ENCODE results near the gene PRKCE. TPM values are rescaled to one million over a fixed set of nuclear protein-coding genes. Genes with fewer than 3 reads are reported as not detected.
A peak's percentile ranks its signal among the peaks of the same experiment; 100 is the strongest.

PRKCE gene
- total and polyA plus RNA-seq, 2 experiments from 2014 or later = 9.6 to 11.9 TPM

DNA sequence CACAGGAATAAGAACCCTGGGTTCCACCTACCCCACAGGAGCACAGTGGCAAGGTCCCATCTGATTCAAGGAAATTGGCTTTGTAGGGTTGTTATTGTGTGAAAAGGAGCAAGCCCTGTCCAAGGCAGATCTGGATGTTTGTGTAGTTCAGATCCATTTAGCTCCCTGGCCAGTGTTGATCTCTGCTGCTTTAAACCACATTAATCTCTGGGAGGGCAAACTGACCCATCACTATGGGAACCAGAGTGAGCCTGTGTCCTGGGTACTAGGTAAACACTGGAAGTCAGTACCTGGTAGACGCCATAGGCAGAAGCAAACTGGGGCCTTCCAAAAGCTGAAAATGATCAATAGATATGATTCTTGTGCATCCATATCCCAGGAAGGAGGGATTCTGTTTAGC, 374.2 kb downstream of the PRKCE start:
- Histone ChIP-seq H3K27ac (peak overlapping the region; percentile 65), H2AFZ (no peak overlapping the region), H3K79me2 (no peaks in the 10 kb centered on the region), H3K9me2 (replicated peaks; ENCODE audit: insufficient read depth) (no peaks in the 10 kb centered on the region), H3K4me1 (ENCODE audit: insufficient read depth) (no peaks in the 10 kb centered on the region), H3K27me3 (no peaks in the 10 kb centered on the region), H4K20me1 (ENCODE audit: insufficient read depth, poor library complexity, severe bottlenecking) (no peaks in the 10 kb centered on the region), H3K4me2 (no peak overlapping the region), H3K4me3 (no peak overlapping the region), H3K9me3 (ENCODE audit: low read depth) (no peaks in the 10 kb centered on the region), H3K36me3 (replicated peaks; ENCODE audit: insufficient read depth, low read depth) (no peaks in the 10 kb centered on the region)
- DNase-seq (ENCODE audit: low spot score) = no peak
- 59% methylated on average over 1 of the region's 1 CpG for WGBS (ENCODE audit: low lambda C conversion rate, missing lambda C conversion rate)
- TF ChIP-seq, protein P1, sequence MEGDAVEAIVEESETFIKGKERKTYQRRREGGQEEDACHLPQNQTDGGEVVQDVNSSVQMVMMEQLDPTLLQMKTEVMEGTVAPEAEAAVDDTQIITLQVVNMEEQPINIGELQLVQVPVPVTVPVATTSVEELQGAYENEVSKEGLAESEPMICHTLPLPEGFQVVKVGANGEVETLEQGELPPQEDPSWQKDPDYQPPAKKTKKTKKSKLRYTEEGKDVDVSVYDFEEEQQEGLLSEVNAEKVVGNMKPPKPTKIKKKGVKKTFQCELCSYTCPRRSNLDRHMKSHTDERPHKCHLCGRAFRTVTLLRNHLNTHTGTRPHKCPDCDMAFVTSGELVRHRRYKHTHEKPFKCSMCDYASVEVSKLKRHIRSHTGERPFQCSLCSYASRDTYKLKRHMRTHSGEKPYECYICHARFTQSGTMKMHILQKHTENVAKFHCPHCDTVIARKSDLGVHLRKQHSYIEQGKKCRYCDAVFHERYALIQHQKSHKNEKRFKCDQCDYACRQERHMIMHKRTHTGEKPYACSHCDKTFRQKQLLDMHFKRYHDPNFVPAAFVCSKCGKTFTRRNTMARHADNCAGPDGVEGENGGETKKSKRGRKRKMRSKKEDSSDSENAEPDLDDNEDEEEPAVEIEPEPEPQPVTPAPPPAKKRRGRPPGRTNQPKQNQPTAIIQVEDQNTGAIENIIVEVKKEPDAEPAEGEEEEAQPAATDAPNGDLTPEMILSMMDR (IDR thresholded peaks at IDR 0.05; ENCODE audit: poor library complexity) = no peak
- TF ChIP-seq EZH2phosphoT487 (IDR thresholded peaks at IDR 0.05; ENCODE audit: low read depth, severe bottlenecking, unreplicated experiment) (no peak), EZH2 (IDR thresholded peaks at IDR 0.05; ENCODE audit: borderline replicate concordance) (no peak)

DNA sequence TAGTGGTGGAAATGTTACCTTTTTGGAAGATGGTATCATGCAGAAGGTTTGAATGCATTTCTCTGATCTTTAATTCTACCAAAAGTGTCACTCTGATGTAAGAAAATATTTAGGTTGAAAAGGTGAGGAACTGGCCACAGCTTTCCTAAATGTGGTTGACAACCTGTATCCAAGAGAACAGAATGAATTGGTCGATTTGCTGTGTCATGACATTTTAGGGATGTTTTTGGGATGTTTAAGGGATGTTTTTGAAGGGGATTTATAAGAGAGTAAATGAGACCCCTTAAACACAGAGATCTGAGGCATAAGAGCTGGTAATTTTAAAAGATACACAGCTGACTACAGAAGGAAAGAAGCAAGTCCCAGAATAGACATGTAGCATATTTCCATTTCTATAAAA, 375.0 kb downstream of the PRKCE start:
- no peak overlapping the region for H3K27ac ChIP-seq
- no peak for DNase-seq (ENCODE audit: low spot score)
- no peaks in the 10 kb centered on the region for H3K36me3 ChIP-seq (replicated peaks; ENCODE audit: insufficient read depth, low read depth)
- WGBS (ENCODE audit: low lambda C conversion rate, missing lambda C conversion rate) = 97% methylated on average over 1 of the region's 1 CpG
- no peaks in the 10 kb centered on the region for H3K27me3 ChIP-seq
- no peak overlapping the region for H2AFZ ChIP-seq
- H3K9me2 ChIP-seq (replicated peaks; ENCODE audit: insufficient read depth) = no peaks in the 10 kb centered on the region
- no peaks in the 10 kb centered on the region for H3K79me2 ChIP-seq
- no peaks in the 10 kb centered on the region for H4K20me1 ChIP-seq (ENCODE audit: insufficient read depth, poor library complexity, severe bottlenecking)
- no peaks in the 10 kb centered on the region for H3K4me1 ChIP-seq (ENCODE audit: insufficient read depth)
- no peak for TF ChIP-seq EZH2phosphoT487 (IDR thresholded peaks at IDR 0.05; ENCODE audit: low read depth, severe bottlenecking, unreplicated experiment)
- no peak for TF ChIP-seq EZH2 (IDR thresholded peaks at IDR 0.05; ENCODE audit: borderline replicate concordance)
- TF ChIP-seq, protein P1 (IDR thresholded peaks at IDR 0.05; ENCODE audit: poor library complexity) = no peak
- H3K4me2 ChIP-seq = no peak overlapping the region
- H3K4me3 ChIP-seq = no peak overlapping the region
- no peaks in the 10 kb centered on the region for H3K9me3 ChIP-seq (ENCODE audit: low read depth)

DNA sequence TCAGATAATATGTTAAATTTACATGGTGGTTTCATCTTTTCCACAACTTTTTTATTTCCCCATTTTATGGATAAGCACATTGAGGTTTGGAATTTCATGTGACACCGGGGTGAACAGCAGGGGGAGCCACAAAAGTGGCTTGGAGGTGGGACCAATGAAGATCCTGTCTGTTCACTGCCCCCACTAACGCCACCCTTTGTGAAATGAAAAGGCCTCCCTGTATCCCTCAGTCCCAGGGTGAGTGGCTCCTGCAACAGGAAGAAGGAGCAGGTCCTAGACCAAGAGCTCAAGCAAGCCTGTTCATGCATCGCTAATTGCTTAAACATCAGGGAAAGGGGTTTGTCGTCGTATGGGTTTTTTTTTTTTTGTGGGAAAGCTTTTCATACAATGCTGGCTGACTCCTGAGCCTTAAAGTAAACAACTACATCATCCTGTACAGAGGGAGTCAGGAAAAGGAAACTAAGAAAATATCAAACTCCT, 377.9 kb downstream of the PRKCE start:
- TF ChIP-seq EZH2 (IDR thresholded peaks at IDR 0.05; ENCODE audit: borderline replicate concordance) (no peak), EZH2phosphoT487 (IDR thresholded peaks at IDR 0.05; ENCODE audit: low read depth, severe bottlenecking, unreplicated experiment) (no peak)
- TF ChIP-seq, protein P1 (IDR thresholded peaks at IDR 0.05; ENCODE audit: poor library complexity) = no peak
- no peaks in the 10 kb centered on the region for H3K36me3 ChIP-seq (replicated peaks; ENCODE audit: insufficient read depth, low read depth)
- H3K9me2 ChIP-seq (replicated peaks; ENCODE audit: insufficient read depth) = no peaks in the 10 kb centered on the region
- H3K4me2 ChIP-seq = no peak overlapping the region
- H3K4me1 ChIP-seq (ENCODE audit: insufficient read depth) = no peaks in the 10 kb centered on the region
- H3K27me3 ChIP-seq = no peaks in the 10 kb centered on the region
- H3K27ac ChIP-seq = no peak overlapping the region
- H3K9me3 ChIP-seq (ENCODE audit: low read depth) = no peaks in the 10 kb centered on the region
- H4K20me1 ChIP-seq (ENCODE audit: insufficient read depth, poor library complexity, severe bottlenecking) = no peaks in the 10 kb centered on the region
- H3K4me3 ChIP-seq = no peak overlapping the region
- H2AFZ ChIP-seq = no peak overlapping the region
- no peaks in the 10 kb centered on the region for H3K79me2 ChIP-seq
- no peak for DNase-seq (ENCODE audit: low spot score)
- 45% methylated on average over 5 of the region's 5 CpGs for WGBS (ENCODE audit: low lambda C conversion rate, missing lambda C conversion rate)

DNA sequence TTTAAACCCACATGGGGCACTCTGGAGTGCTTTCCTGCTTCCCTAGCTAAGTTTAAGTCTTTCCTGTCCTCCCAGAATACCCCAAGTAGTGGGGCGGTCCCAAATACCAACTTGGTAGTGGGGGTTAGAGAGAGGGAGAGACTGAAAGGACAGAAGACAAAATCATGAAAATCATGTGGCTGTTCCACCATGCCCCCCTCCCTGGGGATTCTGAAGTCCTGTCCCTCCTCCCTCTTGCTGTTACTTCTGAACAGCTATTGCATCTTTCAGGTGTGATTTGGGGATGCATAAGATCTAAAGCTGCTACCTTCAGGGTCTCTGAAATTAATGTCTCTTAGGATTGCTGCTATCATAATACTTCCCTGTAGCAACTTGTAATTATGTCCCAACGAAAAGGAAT, 378.9 kb downstream of the PRKCE start:
- no peak overlapping the region for H2AFZ ChIP-seq
- no peaks in the 10 kb centered on the region for H3K4me1 ChIP-seq (ENCODE audit: insufficient read depth)
- no peak overlapping the region for H3K27ac ChIP-seq
- H4K20me1 ChIP-seq (ENCODE audit: insufficient read depth, poor library complexity, severe bottlenecking) = no peaks in the 10 kb centered on the region
- DNase-seq (ENCODE audit: low spot score) = no peak
- no peaks in the 10 kb centered on the region for H3K9me3 ChIP-seq (ENCODE audit: low read depth)
- no peaks in the 10 kb centered on the region for H3K36me3 ChIP-seq (replicated peaks; ENCODE audit: insufficient read depth, low read depth)
- WGBS (ENCODE audit: low lambda C conversion rate, missing lambda C conversion rate) = 98% methylated on average over 2 of the region's 2 CpGs
- H3K4me3 ChIP-seq = no peak overlapping the region
- no peaks in the 10 kb centered on the region for H3K79me2 ChIP-seq
- no peaks in the 10 kb centered on the region for H3K27me3 ChIP-seq
- no peaks in the 10 kb centered on the region for H3K9me2 ChIP-seq (replicated peaks; ENCODE audit: insufficient read depth)
- TF ChIP-seq, protein P1 (IDR thresholded peaks at IDR 0.05; ENCODE audit: poor library complexity) = no peak
- H3K4me2 ChIP-seq = no peak overlapping the region
